ENCODE results near the gene BBS5.

The BBS5 gene

GRCh38 chr2:169468841-169469240 lies 10.5 kb upstream of the BBS5 start:
- peaks cover 13% of the 10 kb centered on the region for H3F3A ChIP-seq (ENCODE audit: insufficient read depth)
- no peaks in the 10 kb centered on the region for H4K20me1 ChIP-seq (ENCODE audit: low read depth, low read length)
- H3K27ac ChIP-seq (ENCODE audit: low read depth, low read length) = no peak overlapping the region
- H3K9me2 ChIP-seq (replicated peaks; ENCODE audit: insufficient read depth, low read length) = no peaks in the 10 kb centered on the region
- TF ChIP-seq CTCF (IDR thresholded peaks at IDR 0.05; ENCODE audit: insufficient read depth, low read length, poor library complexity, severe bottlenecking) = no peak
- no peak for TF ChIP-seq EZH2phosphoT487 (conservative IDR thresholded peaks at IDR 0.05; ENCODE audit: low read length)
- no peak overlapping the region for H3K4me2 ChIP-seq (ENCODE audit: low read depth, low read length, poor library complexity, severe bottlenecking)
- H3K9ac ChIP-seq (ENCODE audit: low read length) = no peak overlapping the region
- H3K36me3 ChIP-seq (ENCODE audit: low read length) = no peaks in the 10 kb centered on the region
- H3K9me3 ChIP-seq (ENCODE audit: insufficient read depth, low read length) = no peaks in the 10 kb centered on the region
- H2AFZ ChIP-seq (ENCODE audit: low read depth, low read length, severe bottlenecking) = no peak overlapping the region
- H3K27me3 ChIP-seq (ENCODE audit: low read length) = no peaks in the 10 kb centered on the region
- no peak overlapping the region for H3K4me3 ChIP-seq (ENCODE audit: insufficient read depth, low read length, poor library complexity, severe bottlenecking)
- no peaks in the 10 kb centered on the region for H3K79me2 ChIP-seq (ENCODE audit: insufficient read depth, low read length)

- Histone ChIP-seq H3K79me2 (ENCODE audit: insufficient read depth, low read length) (no peaks in the 10 kb centered on the region), H3K9me3 (ENCODE audit: insufficient read depth, low read length) (no peaks in the 10 kb centered on the region), H3F3A (ENCODE audit: insufficient read depth) (peaks cover 8% of the 10 kb centered on the region; the same call in 1 of the 2 replicates), H3K27ac (ENCODE audit: low read depth, low read length) (no peak overlapping the region), H2AFZ (ENCODE audit: low read depth, low read length, severe bottlenecking) (no peak overlapping the region), H3K27me3 (ENCODE audit: low read length) (no peaks in the 10 kb centered on the region), H4K20me1 (ENCODE audit: low read depth, low read length) (no peaks in the 10 kb centered on the region), H3K4me2 (ENCODE audit: low read depth, low read length, poor library complexity, severe bottlenecking) (no peak overlapping the region), H3K4me3 (ENCODE audit: insufficient read depth, low read length, poor library complexity, severe bottlenecking) (no peak overlapping the region), H3K9me2 (replicated peaks; ENCODE audit: insufficient read depth, low read length) (no peaks in the 10 kb centered on the region), H3K36me3 (ENCODE audit: low read length) (no peaks in the 10 kb centered on the region), H3K9ac (ENCODE audit: low read length) (no peak overlapping the region)
- TF ChIP-seq EZH2phosphoT487 (conservative IDR thresholded peaks at IDR 0.05; ENCODE audit: low read length) = no peak
- TF ChIP-seq CTCF (IDR thresholded peaks at IDR 0.05; ENCODE audit: insufficient read depth, low read length, poor library complexity, severe bottlenecking) = no peak
These were observed 9.2 kb upstream of the BBS5 start for GRCh38 chr2:169469952-169470572.

GRCh38 chr2:169472249-169472648 lies 7.0 kb upstream of the BBS5 start:
- Histone ChIP-seq H2AFZ (ENCODE audit: low read depth, low read length, severe bottlenecking) (no peak overlapping the region), H3K36me3 (ENCODE audit: low read length) (no peaks in the 10 kb centered on the region), H3K27ac (ENCODE audit: low read depth, low read length) (no peak overlapping the region), H3K79me2 (ENCODE audit: insufficient read depth, low read length) (no peaks in the 10 kb centered on the region), H3K27me3 (ENCODE audit: low read length) (no peaks in the 10 kb centered on the region), H3K4me3 (ENCODE audit: insufficient read depth, low read length, poor library complexity, severe bottlenecking) (no peak overlapping the region), H3K9me2 (replicated peaks; ENCODE audit: insufficient read depth, low read length) (no peaks in the 10 kb centered on the region), H3F3A (ENCODE audit: insufficient read depth) (peaks cover 7% of the 10 kb centered on the region; the same call in 1 of the 2 replicates), H4K20me1 (ENCODE audit: low read depth, low read length) (no peaks in the 10 kb centered on the region), H3K9ac (ENCODE audit: low read length) (no peak overlapping the region), H3K9me3 (ENCODE audit: insufficient read depth, low read length) (no peaks in the 10 kb centered on the region), H3K4me2 (ENCODE audit: low read depth, low read length, poor library complexity, severe bottlenecking) (no peak overlapping the region)
- TF ChIP-seq EZH2phosphoT487 (conservative IDR thresholded peaks at IDR 0.05; ENCODE audit: low read length) (no peak), CTCF (IDR thresholded peaks at IDR 0.05; ENCODE audit: insufficient read depth, low read length, poor library complexity, severe bottlenecking) (no peak)

Measured in SU-DHL-6 (cell line).